HG02852 (cell line): ENCODE data around the gene IGFLR1.
"Not testable (repeated sequence)": the region's sequence is repeated elsewhere in the genome, so short reads cannot be mapped to it uniquely, and the experiment has no call there.

ENCODE experiments used
- ATAC-seq: cut with Tn5 transposase; IDR thresholded peaks from one replicate; pipeline ENCODE4 v1.9.1; 2021; ENCODE audit warnings: mild to moderate bottlenecking, moderate library complexity; ENCODE audit not compliant: unreplicated experiment

Gene IGFLR1

DNA sequence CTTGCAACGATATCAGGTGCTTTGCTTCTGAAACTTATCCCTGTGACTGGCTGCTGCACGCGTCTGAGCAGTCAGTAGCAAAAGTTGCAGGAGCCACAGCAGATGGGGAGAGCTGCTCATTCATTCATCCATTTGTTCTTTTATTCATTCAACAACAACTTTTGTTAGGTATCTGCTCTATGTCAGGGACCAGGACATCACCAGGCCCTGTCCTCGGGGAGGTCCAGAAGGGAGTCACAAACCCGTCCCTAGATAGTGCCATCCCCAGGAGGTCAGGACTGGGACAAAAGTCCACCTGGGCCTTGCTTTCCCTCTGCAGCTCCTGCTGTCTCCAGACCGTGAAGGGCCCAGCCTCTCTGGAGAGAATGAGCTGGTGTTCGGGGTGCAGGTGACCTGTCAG lies 35.7 kb upstream of the IGFLR1 start:
- no peak for ATAC-seq

DNA sequence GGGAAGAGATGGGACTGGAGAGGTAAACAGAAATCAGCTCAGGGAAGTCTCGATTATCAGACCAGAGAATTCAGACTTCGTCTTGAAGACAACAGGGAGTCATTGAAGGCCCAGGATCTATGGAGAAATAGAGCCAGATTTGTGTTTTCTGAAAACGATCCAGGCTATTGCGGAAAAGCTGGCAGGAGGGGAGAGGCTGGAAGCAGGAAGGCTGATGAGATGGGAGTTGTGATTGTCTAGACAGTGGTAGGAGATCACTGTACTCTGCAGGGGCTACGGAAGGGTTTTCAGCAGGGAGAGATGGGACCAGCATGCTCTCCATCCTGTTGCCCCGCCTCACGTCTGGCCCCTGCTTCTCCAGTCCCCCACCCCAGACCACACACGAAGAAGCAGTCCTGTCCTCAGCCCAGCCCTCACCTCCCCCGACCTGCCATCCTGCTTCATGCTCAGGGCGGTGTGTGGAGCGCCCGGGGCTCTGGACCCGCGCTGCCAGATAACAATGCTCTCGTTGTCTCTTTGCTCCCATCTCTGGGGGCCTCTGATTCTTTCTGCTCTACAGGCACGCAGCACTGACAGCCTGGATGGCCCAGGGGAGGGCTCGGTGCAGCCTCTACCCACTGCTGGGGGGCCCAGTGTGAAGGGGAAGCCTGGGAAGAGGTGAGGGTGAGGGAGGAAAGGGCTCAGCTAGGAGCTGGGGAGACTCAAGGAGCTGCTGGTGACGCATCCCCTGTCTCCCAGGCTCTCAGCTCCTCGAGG lies 35.0 kb upstream of the IGFLR1 start:
- no peak for ATAC-seq

DNA sequence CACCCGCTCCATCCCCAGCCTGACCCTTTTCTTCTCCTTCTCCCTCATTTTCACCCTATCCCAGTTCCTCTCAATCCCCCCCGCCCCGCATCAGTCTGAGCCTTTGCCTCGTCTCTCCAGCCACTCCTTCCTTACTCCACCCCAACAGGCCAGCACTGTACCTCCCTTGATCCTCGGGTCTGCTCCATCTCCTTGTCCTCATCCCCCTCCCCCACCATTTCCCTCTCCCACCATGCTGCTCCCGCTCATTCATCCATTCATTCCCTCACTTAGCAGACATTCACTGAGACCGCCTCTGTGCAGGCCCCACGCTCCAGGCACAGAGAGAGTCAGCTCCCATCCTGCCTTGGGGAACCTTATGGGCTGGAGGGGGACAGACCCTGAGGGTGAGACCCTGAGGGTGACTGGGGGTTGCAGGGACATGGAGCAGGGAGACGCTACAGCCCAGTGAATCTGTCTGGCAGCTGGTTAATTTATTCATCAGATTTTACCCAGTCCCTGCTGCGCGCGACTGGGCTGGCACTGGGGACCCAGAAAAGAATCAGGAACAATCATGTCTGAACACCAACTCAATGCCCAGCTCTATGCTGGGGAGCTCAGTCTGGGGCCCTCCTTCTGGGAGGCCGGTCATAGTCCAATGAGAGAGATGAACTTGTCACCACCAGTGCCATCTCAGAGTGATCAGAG lies 34.0 kb upstream of the IGFLR1 start:
- ATAC-seq, result no peak

DNA sequence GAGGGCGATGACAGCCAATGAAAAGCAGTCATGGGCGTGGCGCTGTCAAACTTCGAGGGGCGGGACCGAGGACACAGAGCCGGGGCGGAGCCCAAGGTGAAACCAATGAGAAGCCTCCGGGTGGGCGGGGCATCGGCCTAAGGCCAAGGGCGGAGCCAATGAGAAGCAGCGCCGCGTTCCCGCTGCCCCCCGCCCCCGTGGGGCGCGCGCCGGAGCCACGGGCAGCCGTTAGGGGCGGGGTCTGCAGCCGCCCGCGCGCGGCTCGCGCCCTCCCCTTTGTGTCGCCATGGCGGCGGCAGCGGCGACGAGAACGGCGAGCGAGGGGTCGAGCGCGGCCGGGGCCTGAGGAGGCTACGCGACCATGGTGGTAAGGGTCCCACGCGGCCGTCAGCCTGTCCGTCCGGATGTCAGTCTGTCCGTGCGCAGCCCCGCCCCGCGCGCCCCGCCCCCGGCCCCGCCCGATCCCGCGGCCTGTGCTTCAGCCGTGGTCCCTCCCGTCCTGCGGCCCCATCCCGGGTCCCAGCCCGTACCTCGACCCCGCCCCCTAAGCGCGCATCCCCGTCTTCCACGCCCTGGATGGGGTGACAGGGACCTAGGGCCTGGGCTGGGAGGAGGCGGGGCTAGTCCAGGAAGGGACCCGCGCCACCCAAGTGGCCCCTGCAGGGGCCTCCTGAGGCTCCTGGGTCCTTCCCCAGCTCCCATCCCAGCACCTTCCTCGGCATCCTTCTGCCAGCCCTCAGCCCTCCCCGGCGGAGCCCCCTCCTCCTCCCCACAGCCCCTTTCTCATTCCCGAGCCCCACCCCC lies 33.2 kb upstream of the IGFLR1 start, which contains the start of gene ARHGAP33:
TSS of gene ARHGAP33 (plus strand) at position 267 of the 804 bp plus-strand sequence. CDS start at position 362, 95 bp downstream.
- peak; percentile 95 for ATAC-seq

DNA sequence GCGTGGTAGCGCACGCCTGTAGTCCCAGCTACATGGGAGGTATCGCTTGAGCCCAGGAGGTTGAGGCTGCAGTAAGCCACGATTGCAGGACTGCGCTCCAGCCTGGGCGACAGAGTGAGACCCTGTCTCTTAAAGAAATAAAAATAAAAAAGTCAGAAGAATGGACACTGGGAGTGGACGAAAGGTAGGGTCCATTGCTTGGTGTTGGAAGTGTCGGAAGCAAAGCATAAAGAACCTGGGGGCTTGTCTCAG lies 32.7 kb upstream of the IGFLR1 start:
- ATAC-seq, result no peak

DNA sequence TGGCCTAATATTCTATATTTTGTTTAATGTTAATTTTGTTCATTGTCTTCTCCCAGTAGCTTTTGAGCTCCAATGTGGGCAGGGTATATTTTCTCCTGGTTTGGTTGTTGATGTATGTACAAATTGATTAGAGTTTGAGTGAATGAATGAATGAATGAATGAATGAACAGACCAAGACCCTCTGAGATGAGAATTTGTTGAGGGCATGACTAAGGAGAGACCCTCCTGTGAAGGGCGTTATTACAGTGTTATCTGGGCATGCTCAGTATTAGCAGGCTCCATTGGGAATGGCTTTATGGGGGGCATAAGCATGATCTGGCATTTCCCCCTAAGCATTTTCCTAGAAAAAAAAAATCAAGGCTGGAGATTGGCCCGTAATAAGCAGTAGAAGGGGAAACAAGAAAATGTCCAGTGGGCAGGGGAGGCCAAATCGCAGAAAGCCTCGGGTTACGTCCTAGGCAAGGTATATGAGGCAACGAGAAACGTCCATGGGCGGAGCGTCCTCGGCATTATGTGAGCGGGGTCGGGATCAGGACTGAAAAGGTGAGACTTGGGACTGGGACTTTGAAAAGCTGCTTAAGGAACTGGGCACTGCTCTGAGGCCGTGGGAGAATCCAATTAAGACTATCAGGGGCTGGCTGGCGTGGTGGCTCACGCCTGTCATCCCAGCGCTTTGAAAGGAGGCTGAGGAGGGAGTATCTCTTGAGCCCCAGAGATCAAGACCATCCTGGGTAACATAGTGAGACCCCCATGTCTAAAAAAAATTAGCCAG lies 32.2 kb upstream of the IGFLR1 start:
- no peak for ATAC-seq

DNA sequence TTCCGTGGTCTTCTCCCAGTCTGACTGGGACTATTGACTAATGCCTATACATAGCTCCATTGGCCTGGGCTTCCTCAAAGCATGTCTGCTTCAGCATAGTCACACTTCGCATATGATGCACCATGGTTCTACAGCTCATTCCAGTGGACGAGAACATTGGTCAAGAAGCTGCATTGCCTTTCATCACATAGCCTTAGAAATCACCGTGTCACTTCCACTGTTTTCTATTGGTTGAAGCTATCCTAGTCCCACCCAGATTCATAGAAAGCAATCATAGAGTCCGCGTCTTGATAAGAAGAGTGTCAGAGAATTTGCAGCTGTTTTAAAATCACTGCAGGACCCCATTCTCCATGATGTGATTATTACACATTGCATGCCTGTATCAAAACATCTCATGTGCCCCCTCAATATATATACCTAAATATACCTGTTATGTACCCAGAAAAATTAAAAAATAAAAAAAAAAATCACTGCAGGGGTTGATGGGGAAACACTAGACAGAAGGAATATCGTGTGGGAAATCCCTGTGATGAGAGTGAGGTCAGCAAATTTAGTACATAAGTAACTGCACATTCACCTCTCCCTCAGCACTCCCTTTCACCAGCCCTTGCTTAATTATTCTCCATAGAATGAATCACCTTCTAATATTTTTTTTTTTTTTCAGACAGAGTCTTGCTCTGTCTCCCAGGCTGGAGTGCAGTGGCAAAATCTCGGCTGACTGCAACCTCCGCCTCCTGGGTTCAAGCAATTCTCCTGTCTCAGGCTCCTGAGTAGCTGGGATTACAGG lies 31.0 kb upstream of the IGFLR1 start:
- ATAC-seq, result no peak

DNA sequence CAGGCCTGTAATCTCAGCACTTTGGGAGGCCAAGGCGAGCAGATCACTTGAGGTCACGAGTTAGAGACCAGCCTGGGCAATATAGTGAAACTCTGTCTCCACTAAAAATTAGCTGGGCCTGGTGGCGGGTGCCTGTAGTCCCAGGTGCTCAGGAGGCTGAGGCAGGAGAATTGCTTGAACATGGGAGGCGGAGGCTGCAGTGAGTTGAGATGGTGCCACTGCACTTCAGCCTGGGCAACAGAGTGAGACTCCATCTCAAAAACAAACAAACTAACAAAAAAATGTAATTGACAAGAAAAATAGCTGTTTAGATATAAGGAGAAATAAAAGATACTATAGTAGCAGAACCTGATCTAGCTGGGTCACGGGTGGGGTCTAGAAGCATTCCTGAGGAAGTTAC lies 30.1 kb upstream of the IGFLR1 start:
- not testable (repeated sequence) for ATAC-seq

DNA sequence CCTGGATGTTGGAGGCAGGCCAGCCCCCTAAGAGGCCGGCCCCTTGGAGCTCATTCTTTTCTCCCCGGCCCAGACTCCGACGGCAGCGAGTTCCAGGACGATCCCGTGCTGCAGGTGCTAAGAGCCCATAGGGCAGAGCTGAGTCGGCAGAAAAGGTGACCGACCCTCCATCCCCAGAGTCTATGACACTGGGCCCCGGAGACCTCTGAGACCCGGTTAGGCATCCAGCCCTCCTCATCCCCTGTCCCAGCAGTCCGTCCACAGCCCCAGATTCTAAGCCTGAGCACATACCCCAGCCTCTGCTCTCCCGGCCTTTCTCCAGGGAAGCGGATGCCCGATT lies 25.8 kb upstream of the IGFLR1 start:
- ATAC-seq, result no peak

DNA sequence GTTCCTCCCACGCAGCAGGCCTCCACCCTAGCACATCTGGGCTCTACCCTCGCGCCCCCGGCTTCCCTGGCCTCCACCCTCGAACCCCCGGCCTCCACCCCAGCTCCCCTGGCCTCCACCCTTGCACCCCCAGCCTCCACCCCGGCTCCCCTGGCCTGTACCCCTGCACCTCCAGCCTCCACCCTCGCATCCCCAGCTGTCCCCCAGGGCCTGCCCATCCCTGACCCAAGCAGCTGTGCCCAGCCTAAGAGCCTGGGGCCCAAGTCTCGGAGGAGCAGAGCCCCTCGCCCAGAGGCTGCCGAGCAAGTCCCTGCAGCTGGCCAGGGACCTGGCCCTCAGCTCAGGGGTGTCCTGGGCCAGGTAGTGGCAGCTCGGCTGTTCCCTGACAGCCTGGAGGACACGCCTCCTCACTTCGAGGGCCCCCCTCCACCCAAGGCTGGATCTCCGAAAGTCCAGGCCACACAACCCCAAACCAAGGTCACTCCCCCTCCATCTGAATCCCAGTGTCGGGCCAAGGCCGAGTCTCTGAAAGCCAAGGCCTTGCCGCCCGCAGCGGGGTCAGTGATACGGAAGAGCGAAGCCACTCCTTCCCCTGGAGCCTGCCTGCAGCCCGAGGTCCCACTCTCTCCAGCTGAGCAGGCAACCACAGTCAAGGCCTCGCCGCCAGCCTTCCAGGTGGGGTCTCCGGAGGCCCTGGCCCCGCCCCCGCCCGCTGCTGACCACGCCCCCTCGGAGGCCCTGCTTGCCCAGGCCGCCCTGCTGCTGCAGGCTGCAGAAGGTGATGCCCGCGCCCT lies 25.2 kb upstream of the IGFLR1 start:
- ATAC-seq, result no peak

DNA sequence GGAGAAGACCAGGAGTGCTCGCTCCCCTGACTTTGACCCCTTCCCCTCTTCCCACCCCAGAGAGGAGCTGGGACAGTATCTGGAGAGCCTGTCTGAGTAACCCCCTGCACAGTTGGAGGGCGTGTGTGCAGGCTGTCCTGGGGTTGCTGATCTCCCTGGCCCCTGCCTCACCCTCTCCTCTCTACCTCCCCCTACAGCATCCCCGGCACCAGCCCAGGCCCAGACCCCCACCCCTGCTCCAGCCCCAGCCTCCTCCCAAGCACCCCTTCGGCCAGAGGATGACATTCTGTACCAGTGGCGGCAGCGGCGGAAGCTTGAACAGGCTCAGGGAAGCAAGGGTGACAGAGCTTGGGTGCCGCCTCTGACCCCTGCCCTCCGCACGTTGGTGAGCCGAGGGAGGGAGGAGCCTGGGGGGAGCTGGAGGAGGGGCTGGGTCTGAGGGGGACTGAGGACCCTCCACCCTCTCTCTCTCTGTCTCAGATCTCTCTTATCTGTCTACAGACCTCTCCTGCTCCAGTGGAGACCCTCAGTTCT lies 24.4 kb upstream of the IGFLR1 start:
- ATAC-seq, result no peak

DNA sequence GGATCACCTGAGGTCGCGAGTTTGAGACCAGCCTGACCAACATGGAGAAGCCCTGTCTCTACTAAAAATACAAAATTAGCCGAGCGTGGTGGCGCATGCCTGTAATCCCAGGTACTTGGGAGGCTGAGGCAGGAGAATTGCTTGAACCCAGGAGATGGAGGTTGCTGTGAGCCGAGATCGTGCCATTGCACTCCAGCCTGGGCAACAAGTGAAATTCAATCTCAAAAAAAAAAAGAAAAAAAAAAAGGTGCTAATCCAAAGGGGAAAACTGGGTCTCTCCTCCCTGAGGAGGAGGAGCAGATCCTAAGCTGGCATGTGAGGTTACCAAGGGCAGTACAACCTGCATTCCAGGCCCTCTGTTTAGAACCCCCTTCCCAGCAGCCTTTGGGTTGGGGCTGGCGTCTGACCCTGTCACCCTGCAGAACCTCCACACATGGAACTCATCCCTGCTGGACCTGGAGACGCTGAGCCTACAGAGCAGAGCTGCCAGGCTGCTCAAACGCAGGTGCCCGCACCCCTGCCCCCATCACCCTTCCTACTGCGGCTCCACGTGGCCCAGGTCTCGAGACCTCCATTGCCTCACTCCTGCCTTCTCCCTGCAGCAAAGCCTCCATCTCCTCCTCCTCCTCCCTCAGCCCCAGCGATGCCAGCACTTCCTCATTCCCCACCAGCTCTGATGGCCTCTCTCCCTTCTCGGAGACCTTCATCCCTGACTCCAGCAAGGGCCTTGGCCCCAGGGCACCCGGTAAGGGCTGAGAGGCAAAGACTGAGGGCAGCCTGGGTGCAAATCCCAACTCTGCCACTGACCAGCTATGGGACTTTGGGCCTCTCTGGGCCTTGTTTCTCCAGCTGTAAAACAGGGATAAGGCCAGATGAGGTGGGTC lies 22.4 kb upstream of the IGFLR1 start:
- ATAC-seq, result no peak

DNA sequence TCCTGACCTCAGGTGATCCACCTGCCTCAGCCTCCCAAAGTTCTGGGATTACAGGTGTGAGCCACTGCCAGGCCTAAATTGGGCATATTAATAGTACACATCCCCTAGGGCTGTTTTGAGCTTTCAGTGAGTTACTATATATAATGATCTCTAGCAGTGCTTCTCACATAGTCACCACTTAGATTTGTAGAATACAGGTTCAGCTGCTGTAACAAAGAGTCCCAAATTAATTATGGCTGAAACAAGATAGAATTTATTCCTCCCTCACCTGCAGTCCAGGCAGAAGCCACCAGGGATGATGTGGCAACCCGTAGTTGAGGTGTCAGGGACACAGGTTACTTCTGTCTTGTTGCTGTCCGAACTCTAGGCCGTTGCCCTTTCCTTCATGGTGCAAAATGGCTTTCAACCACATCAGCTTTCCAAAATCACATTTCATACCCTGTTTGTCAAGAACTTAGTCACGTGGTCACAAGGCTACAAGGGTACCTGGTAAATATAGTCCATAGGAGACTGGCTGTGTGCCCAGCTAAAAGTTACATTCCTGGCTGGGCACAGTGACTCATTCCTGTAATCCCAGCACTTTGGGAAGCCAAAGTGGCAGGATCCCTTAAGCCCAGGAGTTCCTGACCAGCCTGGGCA lies 18.6 kb upstream of the IGFLR1 start:
- no peak for ATAC-seq

DNA sequence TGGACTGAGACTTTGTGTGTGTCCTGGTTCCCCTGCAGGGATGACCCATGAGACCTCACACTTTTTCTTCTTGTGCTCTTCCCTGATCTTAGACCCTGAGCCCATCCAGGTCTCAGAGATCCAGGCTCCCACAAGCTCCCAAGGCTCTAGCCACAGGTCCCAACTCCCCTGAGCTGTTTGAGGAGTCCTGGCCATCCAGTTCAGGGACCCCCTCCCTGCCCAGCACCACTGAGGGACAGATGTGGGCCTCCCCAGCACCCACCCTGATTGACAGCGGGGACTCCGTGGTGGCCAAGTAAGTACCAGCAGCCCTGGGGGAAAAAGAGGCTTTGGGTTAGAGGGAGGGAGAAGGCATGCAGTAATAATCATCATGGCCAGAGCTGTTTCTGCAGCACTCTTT lies 17.4 kb upstream of the IGFLR1 start:
- no peak for ATAC-seq

DNA sequence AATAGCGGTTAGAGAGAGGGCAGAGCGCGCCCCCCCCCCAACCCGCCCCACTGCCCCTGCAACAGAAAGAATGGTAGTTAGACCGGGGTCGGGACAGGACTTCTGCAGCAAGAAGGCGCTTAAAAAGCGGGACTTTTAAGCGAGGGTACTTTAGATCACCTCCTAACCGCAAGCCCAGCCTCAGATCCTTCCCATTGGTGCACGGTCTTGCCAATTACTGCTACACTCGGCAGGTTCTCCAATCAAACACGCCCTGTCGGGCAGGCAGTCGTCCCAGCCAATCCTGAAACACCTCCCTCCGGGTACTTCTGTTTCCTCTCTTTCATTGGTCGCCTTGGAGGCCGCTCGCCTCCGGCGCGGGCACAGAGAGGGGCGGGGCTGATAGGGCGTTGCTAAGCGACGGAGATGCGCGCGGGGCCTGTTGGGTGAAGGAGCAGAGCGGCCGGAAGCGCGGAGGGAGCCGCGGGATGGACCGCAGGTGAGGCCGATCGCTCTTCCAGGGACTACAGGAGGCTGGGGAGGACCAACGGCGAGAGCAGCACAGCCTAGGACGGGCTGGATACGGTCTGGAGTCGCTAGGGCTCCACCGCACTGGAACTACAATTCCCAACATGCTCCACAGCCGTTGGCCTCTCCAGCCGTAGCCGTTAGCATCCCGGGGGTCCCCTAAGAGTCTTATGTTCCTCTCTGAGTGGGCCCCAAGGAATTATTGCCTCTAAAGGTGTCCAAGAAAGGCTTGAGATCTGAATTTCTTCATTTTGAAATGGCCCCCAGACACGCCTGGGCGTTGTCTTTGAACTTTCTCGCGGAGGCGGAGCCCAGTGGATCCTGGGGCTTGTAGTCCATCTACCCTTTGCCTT lies 15.7 kb upstream of the IGFLR1 start, which contains the start of gene PROSER3:
TSS of gene PROSER3 (plus strand) at position 428 of the 860 bp plus-strand sequence. CDS start at position 468, 40 bp downstream.
- peak; percentile 91 for ATAC-seq

DNA sequence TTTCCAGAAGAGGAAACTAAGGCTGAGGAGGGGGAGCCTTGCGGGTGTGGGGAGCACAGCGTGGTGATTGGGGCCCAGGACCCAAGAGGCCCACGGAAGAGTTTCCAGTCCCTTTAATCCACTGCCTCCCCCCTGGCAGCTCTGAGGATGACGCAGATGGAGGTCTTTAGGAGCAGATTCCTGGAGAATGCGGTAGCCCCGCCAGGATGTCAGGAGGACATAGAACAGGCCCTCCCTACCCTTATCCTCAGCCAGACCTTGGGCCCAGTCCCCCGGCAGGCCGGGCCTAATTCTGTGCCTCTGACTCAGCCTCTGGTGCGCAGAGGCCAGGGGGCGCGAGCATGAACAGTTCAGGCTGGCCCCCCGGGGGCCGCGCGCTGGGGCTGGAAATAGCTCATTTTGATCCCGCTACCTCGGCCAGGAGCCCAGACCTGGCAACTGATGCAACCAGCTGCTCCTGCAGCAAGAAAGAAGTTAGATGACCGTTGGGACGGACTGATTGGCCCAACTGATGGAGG lies 15.0 kb upstream of the IGFLR1 start:
- no peak for ATAC-seq
